Epithelial cell of esophagus (primary cell): ENCODE results near the gene GALNTL6.
A peak's percentile ranks its signal among the peaks of the same experiment; 100 is the strongest.

ENCODE experiments used
- DNase-seq: peaks from one replicate; pipeline ENCODE4 v3.0.0; 2010; ENCODE audit warnings: low read depth
- H3K4me3 ChIP-seq: 2 replicates; pipeline ENCODE4 v1.5.1; 2011; ENCODE audit warnings: mild to moderate bottlenecking, low read length, control low read depth
- TF ChIP-seq, protein P1 (sequence below): IDR thresholded peaks from 2 replicates; pipeline ENCODE4 v1.5.1; 2011; ENCODE audit warnings: low read depth, mild to moderate bottlenecking, low read length, control low read depth, inconsistent platforms; ENCODE audit not compliant: insufficient read depth; ENCODE audit errors: missing control alignments

GALNTL6 gene

DNA sequence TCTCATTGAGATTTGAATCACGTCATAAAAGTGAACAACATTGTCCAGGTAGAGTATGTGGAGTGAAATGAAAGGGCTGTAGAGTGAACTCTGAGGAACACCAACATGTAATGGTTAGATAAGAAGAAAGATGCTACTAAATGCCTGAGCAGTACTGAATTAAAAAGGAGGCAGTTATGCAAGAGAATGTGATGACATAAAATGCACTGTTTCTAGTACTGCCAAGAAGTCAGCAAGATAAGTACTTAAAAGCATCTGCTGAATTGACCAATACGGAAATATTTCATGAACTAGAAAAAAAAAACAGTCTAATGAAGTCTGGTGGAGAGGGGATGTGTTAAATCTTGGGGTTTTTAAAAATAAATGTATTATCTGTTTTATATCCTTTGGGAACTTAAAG is 771.6 kb downstream of the GALNTL6 start:
- no peak overlapping the region for H3K4me3 ChIP-seq
- DNase-seq, result no peak
- TF ChIP-seq, protein P1, sequence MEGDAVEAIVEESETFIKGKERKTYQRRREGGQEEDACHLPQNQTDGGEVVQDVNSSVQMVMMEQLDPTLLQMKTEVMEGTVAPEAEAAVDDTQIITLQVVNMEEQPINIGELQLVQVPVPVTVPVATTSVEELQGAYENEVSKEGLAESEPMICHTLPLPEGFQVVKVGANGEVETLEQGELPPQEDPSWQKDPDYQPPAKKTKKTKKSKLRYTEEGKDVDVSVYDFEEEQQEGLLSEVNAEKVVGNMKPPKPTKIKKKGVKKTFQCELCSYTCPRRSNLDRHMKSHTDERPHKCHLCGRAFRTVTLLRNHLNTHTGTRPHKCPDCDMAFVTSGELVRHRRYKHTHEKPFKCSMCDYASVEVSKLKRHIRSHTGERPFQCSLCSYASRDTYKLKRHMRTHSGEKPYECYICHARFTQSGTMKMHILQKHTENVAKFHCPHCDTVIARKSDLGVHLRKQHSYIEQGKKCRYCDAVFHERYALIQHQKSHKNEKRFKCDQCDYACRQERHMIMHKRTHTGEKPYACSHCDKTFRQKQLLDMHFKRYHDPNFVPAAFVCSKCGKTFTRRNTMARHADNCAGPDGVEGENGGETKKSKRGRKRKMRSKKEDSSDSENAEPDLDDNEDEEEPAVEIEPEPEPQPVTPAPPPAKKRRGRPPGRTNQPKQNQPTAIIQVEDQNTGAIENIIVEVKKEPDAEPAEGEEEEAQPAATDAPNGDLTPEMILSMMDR, result no peak

DNA sequence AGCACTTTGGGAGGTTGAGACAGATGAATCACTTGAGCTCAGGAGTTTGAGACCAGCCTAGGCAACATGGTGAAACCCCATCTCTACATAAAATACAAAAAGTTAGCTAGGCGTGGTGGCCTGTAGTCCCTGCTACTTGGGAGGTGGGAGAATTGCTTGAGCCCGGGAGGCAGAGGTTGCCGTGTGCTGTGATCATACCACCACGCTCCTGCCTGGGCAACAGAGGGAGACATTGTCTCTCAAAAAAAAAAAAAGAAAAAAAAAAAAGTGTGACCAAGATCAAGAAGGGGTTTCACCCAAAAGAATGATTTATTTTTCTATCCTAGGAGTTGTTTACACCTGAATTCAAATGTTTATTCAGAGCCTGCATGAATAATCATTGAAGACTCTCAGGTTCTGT is 783.0 kb downstream of the GALNTL6 start:
- TF ChIP-seq, protein P1, result no peak
- no peak for DNase-seq
- no peak overlapping the region for H3K4me3 ChIP-seq

DNA sequence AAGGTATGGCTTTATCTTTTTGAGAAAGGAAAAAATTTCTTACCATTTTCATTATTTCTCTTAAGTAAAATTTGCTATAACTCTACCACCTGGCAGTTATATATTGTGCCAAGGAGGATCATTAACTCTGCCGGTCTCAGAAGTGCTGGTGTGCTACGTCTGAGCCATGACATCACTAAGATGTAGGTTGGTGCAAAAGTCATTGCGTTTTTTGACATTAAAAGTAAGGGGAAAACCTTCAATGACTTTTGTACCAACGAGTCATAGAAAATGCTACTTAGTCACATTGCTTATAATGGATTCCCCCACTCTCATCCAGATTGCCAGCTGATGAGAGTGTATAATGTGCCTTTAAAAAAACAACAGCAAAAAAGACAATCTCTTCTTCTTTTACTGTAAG is 786.4 kb downstream of the GALNTL6 start:
- TF ChIP-seq, protein P1, result no peak
- DNase-seq, result no peak
- H3K4me3 ChIP-seq, result no peak overlapping the region

DNA sequence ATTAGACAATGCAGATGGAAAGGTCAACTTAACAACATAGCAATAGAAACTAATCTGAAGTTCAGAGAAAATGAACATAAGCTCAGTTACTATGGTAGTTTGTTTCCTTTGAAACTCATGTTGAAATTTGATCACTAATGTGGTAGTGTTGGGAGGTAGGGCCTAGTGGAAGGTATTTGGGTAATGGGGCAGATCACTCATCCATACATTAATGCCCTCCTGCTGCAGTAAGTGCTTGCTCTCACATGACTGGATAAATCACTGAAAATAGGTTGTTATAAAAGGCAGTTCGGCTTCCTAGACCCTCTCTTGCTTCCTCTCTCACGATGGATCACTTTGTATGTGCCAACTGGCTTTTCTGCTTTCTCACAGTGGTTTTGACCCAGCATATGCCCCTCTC is 788.0 kb downstream of the GALNTL6 start:
- DNase-seq, result no peak
- H3K4me3 ChIP-seq, result no peak overlapping the region
- TF ChIP-seq, protein P1, result no peak

DNA sequence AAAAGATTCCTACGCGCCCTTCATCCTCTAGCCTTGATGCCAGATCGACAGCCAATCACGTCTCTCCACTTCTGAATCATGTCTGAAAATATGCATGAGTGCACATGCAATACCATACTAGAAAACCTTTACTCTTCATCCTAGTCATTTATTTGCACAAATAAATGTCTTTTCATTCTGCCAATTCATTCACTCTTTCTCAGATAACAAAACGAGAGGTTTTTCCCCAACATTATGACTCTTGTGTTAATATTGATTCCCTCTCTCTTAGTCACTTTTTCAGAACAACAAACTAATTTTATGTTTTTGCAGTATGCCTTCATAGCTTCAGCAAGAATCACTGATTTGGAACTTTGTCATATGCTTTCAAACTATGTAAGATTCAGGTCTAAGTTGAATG is 806.0 kb downstream of the GALNTL6 start:
- no peak for DNase-seq
- no peak overlapping the region for H3K4me3 ChIP-seq
- TF ChIP-seq, protein P1, result no peak

DNA sequence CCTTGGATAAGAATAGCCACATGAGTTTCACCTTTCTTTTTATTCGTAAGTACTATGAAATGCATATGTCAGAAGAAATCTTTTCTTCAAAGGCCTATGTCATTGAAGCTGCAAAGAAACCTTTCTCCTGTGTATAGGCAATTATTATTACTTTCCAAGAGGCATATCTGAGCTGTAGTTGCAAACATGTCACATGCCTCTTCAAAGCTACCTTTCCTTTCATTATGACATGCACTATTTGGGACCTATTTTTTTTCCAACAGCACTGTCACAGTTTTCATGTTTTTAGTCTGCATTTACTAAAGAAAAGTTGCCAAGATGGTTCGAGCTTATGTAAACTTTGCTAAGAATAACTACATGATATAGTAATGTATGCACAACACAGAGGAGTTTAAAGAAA is 806.6 kb downstream of the GALNTL6 start:
- TF ChIP-seq, protein P1, result no peak
- H3K4me3 ChIP-seq, result no peak overlapping the region
- DNase-seq, result no peak

DNA sequence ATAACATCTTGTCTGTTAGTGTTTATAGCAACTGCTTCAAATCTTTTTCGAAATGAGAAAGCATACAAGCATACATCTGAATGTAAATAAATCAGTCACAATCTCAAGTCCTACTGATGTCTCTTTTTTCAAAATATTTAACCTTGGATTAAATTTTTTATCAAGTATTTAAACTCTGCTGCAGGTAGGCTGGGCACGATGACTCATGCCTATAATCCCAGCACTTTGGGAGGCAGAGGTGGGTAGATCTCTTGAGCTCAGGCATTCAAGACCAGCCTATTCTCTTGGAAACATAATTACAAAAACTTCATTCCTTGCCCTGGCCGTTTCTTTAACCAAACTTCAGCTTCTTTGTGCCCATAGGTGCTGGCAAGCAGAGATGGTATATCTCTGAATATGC is 815.1 kb downstream of the GALNTL6 start:
- peak; percentile 2 for DNase-seq
- no peak overlapping the region for H3K4me3 ChIP-seq
- TF ChIP-seq, protein P1, result no peak
